OCI-LY7 (cell line): ENCODE results near the gene CRIP2.

Experiments
- EZH2phosphoT487 ChIP-seq: fragments of 200-600 bp; sonication (generic); IDR thresholded peaks from 2 replicates; pipeline ENCODE4 v1.6.1; 2018; ENCODE audit warnings: low read depth, borderline replicate concordance, mild to moderate bottlenecking, mixed run types, antibody characterized with exemption, low read length, moderate library complexity, mixed read lengths
- TF ChIP-seq, protein P1 (sequence below): fragments of 200-600 bp; sonication (generic); conservative IDR thresholded peaks from 2 replicates; pipeline ENCODE4 v1.5.1; 2014; ENCODE audit warnings: mild to moderate bottlenecking, antibody characterized with exemption, low read length, moderate library complexity, mixed read lengths

DNA sequence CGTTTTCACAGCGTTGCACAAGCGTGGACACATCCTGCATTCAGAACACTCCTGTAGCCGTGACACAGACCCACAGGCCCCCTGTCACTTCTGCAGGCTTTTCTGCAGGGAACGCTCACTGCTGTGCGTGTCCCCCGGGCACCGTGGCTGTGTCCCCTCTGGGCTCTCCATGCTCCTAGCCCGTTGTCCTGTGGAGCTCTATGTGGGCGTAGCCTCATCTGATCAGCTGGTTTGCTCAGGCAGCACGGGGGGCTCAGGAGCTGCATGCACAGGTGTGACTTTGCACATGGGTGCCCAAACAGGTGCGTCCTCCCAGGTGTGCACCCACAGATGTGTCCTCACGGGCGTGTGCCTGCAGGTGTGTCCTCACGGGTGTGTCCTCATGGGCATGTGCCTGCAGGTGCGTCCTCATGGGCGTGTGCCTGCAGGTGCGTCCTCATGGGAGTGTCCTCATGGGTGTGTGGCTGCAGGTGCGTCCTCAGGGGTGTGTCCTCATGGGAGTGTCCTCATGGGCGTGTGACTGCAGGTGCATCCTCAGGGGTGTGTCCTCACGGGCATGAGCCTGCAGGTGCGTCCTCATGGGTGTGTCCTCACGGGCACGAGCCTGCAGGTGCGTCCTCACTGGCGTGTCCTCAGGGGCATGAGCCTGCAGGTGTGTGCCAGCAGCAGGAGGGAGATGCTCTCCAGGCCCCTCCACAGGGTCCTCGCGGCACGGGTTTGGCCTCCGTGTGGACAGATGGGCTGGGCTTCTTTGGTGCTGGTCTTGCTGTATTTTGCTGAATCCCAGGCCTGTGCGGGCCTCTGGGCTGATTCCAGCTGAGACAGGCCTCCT, 37.5 kb upstream of the CRIP2 start:
- no peak for TF ChIP-seq EZH2phosphoT487
- TF ChIP-seq, protein P1, sequence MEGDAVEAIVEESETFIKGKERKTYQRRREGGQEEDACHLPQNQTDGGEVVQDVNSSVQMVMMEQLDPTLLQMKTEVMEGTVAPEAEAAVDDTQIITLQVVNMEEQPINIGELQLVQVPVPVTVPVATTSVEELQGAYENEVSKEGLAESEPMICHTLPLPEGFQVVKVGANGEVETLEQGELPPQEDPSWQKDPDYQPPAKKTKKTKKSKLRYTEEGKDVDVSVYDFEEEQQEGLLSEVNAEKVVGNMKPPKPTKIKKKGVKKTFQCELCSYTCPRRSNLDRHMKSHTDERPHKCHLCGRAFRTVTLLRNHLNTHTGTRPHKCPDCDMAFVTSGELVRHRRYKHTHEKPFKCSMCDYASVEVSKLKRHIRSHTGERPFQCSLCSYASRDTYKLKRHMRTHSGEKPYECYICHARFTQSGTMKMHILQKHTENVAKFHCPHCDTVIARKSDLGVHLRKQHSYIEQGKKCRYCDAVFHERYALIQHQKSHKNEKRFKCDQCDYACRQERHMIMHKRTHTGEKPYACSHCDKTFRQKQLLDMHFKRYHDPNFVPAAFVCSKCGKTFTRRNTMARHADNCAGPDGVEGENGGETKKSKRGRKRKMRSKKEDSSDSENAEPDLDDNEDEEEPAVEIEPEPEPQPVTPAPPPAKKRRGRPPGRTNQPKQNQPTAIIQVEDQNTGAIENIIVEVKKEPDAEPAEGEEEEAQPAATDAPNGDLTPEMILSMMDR: no peak
